ENCODE results near the gene TFAP2D.

TFAP2D gene

DNA sequence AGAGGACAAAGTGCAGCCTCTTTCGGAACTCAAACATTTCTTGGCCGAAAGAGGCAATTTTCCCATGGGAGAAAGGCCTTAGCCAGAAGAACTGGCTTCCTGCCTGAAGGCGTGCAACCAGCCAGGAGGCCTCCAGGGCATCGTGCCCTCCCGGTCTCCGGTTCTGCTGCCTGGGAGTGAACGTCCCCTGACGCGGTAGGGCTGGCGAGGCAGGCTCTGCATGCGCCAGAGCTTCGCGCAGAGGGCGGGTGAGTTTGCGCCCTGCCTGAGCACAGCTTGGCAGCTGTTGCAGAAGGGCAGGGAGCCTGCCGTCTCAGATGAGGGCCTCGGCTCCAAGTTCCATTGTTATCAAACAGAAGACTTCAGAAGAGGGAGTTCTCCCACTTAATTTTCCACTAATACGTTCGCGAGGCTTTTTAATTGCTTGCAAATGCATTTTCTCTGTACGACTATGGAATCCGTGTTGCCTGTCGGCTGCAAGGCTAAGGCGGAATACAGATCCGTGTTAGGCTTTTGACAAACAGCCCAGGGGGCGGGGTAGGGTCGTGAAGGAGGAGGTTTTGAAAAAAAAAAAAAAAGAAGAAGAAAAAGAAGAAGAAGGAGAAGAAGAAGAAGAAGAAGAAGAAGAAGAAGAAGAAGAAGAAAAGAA, 5.5 kb upstream of the TFAP2D start:
- Histone ChIP-seq H3K9ac (ENCODE audit: low read length) (no peak overlapping the region), H2BK5ac (ENCODE audit: low read length) (no peak overlapping the region), H4K5ac (ENCODE audit: low read length) (no peak overlapping the region), H3K36me3 (ENCODE audit: control insufficient read depth, insufficient read depth, low read length) (no peaks in the 10 kb centered on the region), H2BK15ac (replicated peaks; ENCODE audit: low read depth) (no peak overlapping the region), H3K4me1 (ENCODE audit: control insufficient read depth, low read depth, low read length) (no peaks in the 10 kb centered on the region), H3K18ac (ENCODE audit: low read length) (no peak overlapping the region), H3K4me3 (ENCODE audit: low read length) (no peak overlapping the region), H2AK5ac (ENCODE audit: low read length) (no peak overlapping the region), H3K27ac (ENCODE audit: low read depth, low read length) (no peak overlapping the region), H3K23ac (ENCODE audit: low read length) (no peak overlapping the region), H3K4ac (ENCODE audit: low read depth, low read length) (no peak overlapping the region), H3K56ac (ENCODE audit: low read length) (no peak overlapping the region), H2BK120ac (ENCODE audit: low read depth, low read length) (no peak overlapping the region), H3K27me3 (ENCODE audit: insufficient read depth, low read length, poor library complexity) (peaks cover 69% of the 10 kb centered on the region), H3K79me1 (ENCODE audit: low read length) (no peaks in the 10 kb centered on the region), H3K4me2 (ENCODE audit: low read length) (peak overlapping the region; percentile 5), H3K79me2 (ENCODE audit: control insufficient read depth, insufficient read depth, low read length) (no peaks in the 10 kb centered on the region), H4K8ac (ENCODE audit: low read depth, low read length) (no peak overlapping the region)
- peak; percentile 53 for DNase-seq
- no CpG with 5 or more reads among the region's 27 CpGs for WGBS (ENCODE audit: extremely low coverage, insufficient coverage, low lambda C conversion rate)

- peaks cover 79% of the 10 kb centered on the region for H3K27me3 ChIP-seq (ENCODE audit: insufficient read depth, low read length, poor library complexity)
- WGBS (ENCODE audit: extremely low coverage, insufficient coverage, low lambda C conversion rate): no CpG with 5 or more reads among the region's 22 CpGs
- no peak overlapping the region for H3K4ac ChIP-seq (ENCODE audit: low read depth, low read length)
- H3K79me2 ChIP-seq (ENCODE audit: control insufficient read depth, insufficient read depth, low read length): no peaks in the 10 kb centered on the region
- no peaks in the 10 kb centered on the region for H3K36me3 ChIP-seq (ENCODE audit: control insufficient read depth, insufficient read depth, low read length)
- H4K8ac ChIP-seq (ENCODE audit: low read depth, low read length): no peak overlapping the region
- no peak overlapping the region for H3K4me2 ChIP-seq (ENCODE audit: low read length)
- no peak overlapping the region for H2BK120ac ChIP-seq (ENCODE audit: low read depth, low read length)
- H4K5ac ChIP-seq (ENCODE audit: low read length): no peak overlapping the region
- no peak overlapping the region for H2BK5ac ChIP-seq (ENCODE audit: low read length)
- DNase-seq: no peak
- no peak overlapping the region for H3K27ac ChIP-seq (ENCODE audit: low read depth, low read length)
- H3K79me1 ChIP-seq (ENCODE audit: low read length): no peaks in the 10 kb centered on the region
- no peak overlapping the region for H3K23ac ChIP-seq (ENCODE audit: low read length)
- no peak overlapping the region for H3K18ac ChIP-seq (ENCODE audit: low read length)
- no peak overlapping the region for H2AK5ac ChIP-seq (ENCODE audit: low read length)
- H3K4me3 ChIP-seq (ENCODE audit: low read length): no peak overlapping the region
- H3K9ac ChIP-seq (ENCODE audit: low read length): no peak overlapping the region
- no peaks in the 10 kb centered on the region for H3K4me1 ChIP-seq (ENCODE audit: control insufficient read depth, low read depth, low read length)
- H3K56ac ChIP-seq (ENCODE audit: low read length): no peak overlapping the region
- H2BK15ac ChIP-seq (replicated peaks; ENCODE audit: low read depth): no peak overlapping the region
These were observed 4.5 kb upstream of the TFAP2D start for GRCh38 chr6:50708664-50709365.

DNA sequence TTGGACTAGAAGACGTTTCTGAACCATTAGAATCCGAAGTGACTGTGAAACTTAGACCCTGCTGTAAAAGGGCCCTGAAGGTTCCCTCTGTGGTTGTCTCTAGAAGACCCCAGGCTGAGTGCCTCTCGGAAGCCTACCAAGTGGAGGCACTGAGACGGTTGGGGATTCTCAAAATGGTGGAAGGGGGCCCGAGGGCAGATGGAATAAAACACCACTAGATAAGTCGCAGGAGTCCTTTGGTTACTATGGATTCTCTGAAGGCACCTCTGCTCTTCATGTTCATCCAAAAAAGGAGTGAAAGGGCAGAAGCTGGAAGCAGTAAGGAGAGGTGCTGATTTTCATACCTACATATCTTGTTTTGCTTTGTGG, 4.0 kb upstream of the TFAP2D start:
- Histone ChIP-seq H2BK15ac (replicated peaks; ENCODE audit: low read depth) (no peak overlapping the region), H4K5ac (ENCODE audit: low read length) (no peak overlapping the region), H4K8ac (ENCODE audit: low read depth, low read length) (no peak overlapping the region), H3K4ac (ENCODE audit: low read depth, low read length) (no peak overlapping the region), H3K27me3 (ENCODE audit: insufficient read depth, low read length, poor library complexity) (peaks cover 84% of the 10 kb centered on the region), H3K23ac (ENCODE audit: low read length) (no peak overlapping the region), H2BK5ac (ENCODE audit: low read length) (no peak overlapping the region), H2BK120ac (ENCODE audit: low read depth, low read length) (no peak overlapping the region), H3K4me1 (ENCODE audit: control insufficient read depth, low read depth, low read length) (no peaks in the 10 kb centered on the region), H2AK5ac (ENCODE audit: low read length) (no peak overlapping the region), H3K4me3 (ENCODE audit: low read length) (no peak overlapping the region), H3K27ac (ENCODE audit: low read depth, low read length) (no peak overlapping the region), H3K79me2 (ENCODE audit: control insufficient read depth, insufficient read depth, low read length) (no peaks in the 10 kb centered on the region), H3K9ac (ENCODE audit: low read length) (no peak overlapping the region), H3K79me1 (ENCODE audit: low read length) (no peaks in the 10 kb centered on the region), H3K56ac (ENCODE audit: low read length) (no peak overlapping the region), H3K18ac (ENCODE audit: low read length) (no peak overlapping the region), H3K36me3 (ENCODE audit: control insufficient read depth, insufficient read depth, low read length) (no peaks in the 10 kb centered on the region), H3K4me2 (ENCODE audit: low read length) (no peak overlapping the region)
- no CpG with 5 or more reads among the region's 6 CpGs for WGBS (ENCODE audit: extremely low coverage, insufficient coverage, low lambda C conversion rate)
- no peak for DNase-seq

- Histone ChIP-seq H3K36me3 (ENCODE audit: control insufficient read depth, insufficient read depth, low read length) (no peaks in the 10 kb centered on the region), H3K27ac (ENCODE audit: low read depth, low read length) (no peak overlapping the region), H3K18ac (ENCODE audit: low read length) (no peak overlapping the region), H3K4me1 (ENCODE audit: control insufficient read depth, low read depth, low read length) (no peaks in the 10 kb centered on the region), H4K5ac (ENCODE audit: low read length) (no peak overlapping the region), H4K8ac (ENCODE audit: low read depth, low read length) (no peak overlapping the region), H3K56ac (ENCODE audit: low read length) (no peak overlapping the region), H3K4ac (ENCODE audit: low read depth, low read length) (no peak overlapping the region), H2BK15ac (replicated peaks; ENCODE audit: low read depth) (no peak overlapping the region), H2BK5ac (ENCODE audit: low read length) (no peak overlapping the region), H3K79me1 (ENCODE audit: low read length) (no peaks in the 10 kb centered on the region), H3K27me3 (ENCODE audit: insufficient read depth, low read length, poor library complexity) (peaks cover 83% of the 10 kb centered on the region), H3K23ac (ENCODE audit: low read length) (no peak overlapping the region), H2AK5ac (ENCODE audit: low read length) (no peak overlapping the region), H3K9ac (ENCODE audit: low read length) (no peak overlapping the region), H3K4me3 (ENCODE audit: low read length) (no peak overlapping the region), H3K4me2 (ENCODE audit: low read length) (no peak overlapping the region), H2BK120ac (ENCODE audit: low read depth, low read length) (no peak overlapping the region), H3K79me2 (ENCODE audit: control insufficient read depth, insufficient read depth, low read length) (no peaks in the 10 kb centered on the region)
- no peak for DNase-seq
- no CpG with 5 or more reads among the region's 7 CpGs for WGBS (ENCODE audit: extremely low coverage, insufficient coverage, low lambda C conversion rate)
These were observed 1.6 kb upstream of the TFAP2D start for GRCh38 chr6:50711686-50712085.

DNA sequence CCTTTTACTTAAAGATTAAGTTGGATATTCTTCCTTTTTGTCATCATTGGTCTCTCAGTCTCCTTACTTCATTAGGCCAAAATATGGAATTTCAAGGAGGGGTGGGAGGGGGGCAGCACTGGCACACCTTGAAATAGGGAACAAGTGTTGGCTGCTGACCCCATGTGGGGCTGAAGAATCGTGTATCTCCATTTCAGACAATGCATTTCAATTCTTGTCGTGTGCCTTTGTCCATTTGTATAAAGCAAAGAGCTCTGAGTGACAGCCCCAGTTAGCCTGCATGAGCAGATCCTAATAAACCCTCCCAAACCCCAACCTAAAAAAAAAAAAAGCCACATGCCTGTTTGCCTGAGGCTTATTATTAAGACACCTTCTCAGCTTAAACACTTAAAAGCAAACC, 1.0 kb upstream of the TFAP2D start:
- Histone ChIP-seq H3K4ac (ENCODE audit: low read depth, low read length) (no peak overlapping the region), H3K27ac (ENCODE audit: low read depth, low read length) (no peak overlapping the region), H2BK120ac (ENCODE audit: low read depth, low read length) (no peak overlapping the region), H3K56ac (ENCODE audit: low read length) (no peak overlapping the region), H3K4me1 (ENCODE audit: control insufficient read depth, low read depth, low read length) (no peaks in the 10 kb centered on the region), H4K8ac (ENCODE audit: low read depth, low read length) (no peak overlapping the region), H4K5ac (ENCODE audit: low read length) (no peak overlapping the region), H3K4me2 (ENCODE audit: low read length) (no peak overlapping the region), H3K27me3 (ENCODE audit: insufficient read depth, low read length, poor library complexity) (peaks cover 84% of the 10 kb centered on the region), H3K18ac (ENCODE audit: low read length) (no peak overlapping the region), H3K4me3 (ENCODE audit: low read length) (no peak overlapping the region), H3K23ac (ENCODE audit: low read length) (no peak overlapping the region), H2AK5ac (ENCODE audit: low read length) (no peak overlapping the region), H3K79me2 (ENCODE audit: control insufficient read depth, insufficient read depth, low read length) (no peaks in the 10 kb centered on the region), H2BK5ac (ENCODE audit: low read length) (no peak overlapping the region), H3K79me1 (ENCODE audit: low read length) (no peaks in the 10 kb centered on the region), H3K36me3 (ENCODE audit: control insufficient read depth, insufficient read depth, low read length) (no peaks in the 10 kb centered on the region), H2BK15ac (replicated peaks; ENCODE audit: low read depth) (no peak overlapping the region), H3K9ac (ENCODE audit: low read length) (no peak overlapping the region)
- no peak for DNase-seq
- WGBS (ENCODE audit: extremely low coverage, insufficient coverage, low lambda C conversion rate): no CpG with 5 or more reads among the region's 2 CpGs

Measured in mesendoderm (in vitro differentiated cells).